GM12874 (cell line): ENCODE results near the gene CKAP5.

Experiments
- TF ChIP-seq, protein P1 (sequence below): IDR thresholded peaks from 2 replicates; pipeline ENCODE4 v1.5.1; 2011; ENCODE audit warnings: low read depth, mild to moderate bottlenecking, control low read depth, low read length, moderate library complexity; ENCODE audit not compliant: insufficient read depth

CKAP5 gene

DNA sequence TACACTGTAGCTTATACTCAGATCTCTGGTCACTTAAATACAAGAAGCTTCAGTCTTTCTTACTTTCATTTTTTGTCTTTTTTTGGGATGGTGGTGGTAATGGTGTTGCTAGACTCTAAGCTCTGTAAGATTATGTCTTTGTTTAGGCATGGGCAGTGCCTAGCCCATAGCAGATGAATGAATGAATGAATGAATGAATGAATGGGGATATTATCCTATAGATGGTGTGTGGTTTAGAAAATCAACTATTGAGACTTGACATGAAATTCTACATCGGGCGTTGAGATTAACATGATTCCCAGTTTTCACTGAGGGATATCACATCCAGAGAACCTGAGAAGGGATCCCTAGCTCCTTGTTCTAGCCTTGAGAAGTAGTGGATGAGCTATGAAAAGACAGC is 9.8 kb upstream of the CKAP5 start:
- TF ChIP-seq, protein P1, sequence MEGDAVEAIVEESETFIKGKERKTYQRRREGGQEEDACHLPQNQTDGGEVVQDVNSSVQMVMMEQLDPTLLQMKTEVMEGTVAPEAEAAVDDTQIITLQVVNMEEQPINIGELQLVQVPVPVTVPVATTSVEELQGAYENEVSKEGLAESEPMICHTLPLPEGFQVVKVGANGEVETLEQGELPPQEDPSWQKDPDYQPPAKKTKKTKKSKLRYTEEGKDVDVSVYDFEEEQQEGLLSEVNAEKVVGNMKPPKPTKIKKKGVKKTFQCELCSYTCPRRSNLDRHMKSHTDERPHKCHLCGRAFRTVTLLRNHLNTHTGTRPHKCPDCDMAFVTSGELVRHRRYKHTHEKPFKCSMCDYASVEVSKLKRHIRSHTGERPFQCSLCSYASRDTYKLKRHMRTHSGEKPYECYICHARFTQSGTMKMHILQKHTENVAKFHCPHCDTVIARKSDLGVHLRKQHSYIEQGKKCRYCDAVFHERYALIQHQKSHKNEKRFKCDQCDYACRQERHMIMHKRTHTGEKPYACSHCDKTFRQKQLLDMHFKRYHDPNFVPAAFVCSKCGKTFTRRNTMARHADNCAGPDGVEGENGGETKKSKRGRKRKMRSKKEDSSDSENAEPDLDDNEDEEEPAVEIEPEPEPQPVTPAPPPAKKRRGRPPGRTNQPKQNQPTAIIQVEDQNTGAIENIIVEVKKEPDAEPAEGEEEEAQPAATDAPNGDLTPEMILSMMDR = no peak

DNA sequence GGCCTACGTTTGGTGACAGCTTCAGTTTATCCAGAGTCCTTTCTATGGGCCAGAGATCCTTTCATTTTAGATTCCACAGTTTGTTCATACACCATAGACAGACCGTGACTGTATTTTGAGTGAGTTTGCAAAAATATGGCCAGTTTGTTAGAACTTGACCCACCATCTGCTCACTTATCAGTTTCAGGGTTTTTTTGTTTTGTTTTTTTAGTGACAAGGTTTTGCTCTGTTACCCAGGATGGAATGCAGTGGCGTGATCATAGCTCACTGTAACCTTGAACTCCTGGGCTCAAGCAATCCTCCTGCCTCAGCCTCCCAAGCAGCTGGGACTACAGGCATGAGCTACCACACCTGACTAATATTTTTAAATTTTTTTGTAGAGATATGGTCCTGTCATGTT is 9.1 kb upstream of the CKAP5 start:
- TF ChIP-seq, protein P1 = no peak

DNA sequence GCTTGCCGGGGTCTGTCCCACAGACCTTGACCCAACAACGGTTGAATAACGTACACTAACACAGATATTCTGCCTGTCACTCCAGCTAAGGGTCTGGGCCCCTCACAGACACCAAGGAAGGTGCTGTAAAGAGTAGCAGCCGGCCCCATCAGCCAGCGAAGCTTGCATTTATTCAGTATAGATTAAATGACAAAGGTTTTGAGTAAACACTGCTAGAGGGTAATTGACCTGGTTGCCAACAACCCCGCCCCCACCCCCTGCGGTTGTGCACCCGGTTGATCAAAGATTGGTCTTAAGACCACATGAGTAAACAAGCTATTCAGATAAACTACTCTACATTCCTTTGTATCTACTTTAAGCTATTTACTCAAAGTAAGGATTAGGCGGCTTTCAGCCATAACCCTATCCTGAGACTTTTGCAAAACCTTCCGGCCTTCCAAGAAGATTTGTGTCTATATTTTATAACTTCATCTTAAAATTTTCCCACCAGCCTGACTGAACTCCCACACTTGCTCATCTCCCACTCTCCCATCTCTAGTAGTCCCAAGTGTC is 4.8 kb upstream of the CKAP5 start:
- TF ChIP-seq, protein P1 = no peak

DNA sequence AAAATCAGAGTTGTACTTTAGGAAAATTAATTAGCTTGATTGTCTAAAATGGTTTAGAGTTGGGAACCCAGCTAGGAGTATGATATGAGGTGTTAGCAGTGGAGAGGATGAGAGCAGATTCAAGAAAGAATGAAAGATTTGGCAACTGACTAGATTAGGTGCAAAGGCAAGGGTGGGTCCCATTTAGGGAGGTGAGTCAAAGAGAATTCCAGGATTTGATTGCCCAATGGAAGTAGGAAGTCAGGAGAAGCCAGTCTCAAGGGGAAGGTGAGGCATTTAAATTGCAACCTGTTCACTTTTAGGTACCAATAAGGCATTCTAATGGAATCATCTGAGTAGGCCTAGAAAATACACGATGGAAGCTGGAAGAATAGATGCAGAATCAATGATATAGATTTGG is 3.6 kb upstream of the CKAP5 start:
- TF ChIP-seq, protein P1 = no peak

DNA sequence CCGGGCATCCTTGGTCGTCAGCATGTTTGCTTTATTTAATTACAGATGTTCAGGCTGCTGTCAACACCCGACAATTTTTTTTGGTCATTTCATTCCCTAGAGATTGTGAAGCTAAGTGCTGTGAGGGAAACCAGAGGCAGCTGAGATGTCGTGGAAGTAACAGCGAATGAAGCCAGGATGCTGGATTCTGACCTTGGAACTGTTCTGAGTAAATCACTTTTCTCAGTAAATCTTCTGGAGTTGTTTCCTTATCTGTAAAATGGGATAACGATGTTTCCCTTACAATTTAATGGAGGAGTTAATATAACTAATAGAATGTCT is 390 bp upstream of the CKAP5 start:
- TF ChIP-seq, protein P1 = no peak

DNA sequence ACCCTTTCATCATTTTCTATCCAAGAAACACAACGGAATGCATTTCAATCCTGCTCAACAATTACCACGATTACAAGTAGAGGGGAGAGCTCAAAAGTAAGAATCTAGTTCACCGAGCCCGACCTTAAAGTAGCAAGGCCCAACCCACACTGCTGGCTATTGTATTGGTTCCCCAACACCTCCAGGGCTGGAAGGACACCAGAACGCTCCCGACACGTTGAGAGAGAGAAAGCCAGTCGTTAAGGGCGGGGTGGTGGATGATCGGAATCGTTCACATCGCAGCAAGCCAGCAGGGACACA is 690 bp downstream of the CKAP5 start:
- TF ChIP-seq, protein P1 = no peak

DNA sequence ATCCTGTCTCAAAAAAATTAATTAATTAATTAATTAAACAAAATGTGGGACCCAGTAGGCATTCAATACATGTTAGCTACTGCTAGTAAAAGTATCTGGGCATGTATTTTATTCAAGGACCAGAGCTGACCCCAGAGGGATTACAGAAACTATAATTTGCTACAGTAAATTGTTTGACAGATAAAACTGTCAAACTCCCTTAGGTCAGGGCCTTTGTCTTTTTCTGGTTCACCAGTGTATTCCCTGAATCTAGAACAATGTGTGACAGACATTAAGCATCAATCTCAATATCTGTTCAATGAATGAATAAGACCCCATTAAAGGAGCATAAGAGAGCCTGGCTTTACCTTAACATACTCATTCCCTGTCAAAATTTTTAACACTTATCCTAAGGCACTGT is 6.0 kb downstream of the CKAP5 start:
- TF ChIP-seq, protein P1 = no peak

DNA sequence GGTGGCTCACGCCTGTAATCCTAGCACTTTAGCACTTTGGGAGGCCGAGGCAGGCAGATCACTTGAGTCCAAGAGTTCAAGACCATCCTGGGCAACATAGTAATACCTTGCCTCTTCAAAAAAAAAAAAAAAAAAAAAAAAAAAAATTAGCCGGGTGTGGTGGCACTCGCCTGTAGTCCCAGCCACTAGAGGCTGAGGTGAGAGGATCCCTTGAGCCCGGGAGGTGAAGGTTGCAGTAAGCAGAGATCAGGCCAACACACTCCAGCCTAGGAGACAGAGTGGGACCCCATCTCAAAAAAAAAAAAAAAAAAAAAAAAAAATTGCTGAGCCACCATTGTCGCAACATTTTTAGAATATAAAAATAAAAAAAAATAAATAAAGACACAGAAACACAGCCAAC is 7.6 kb downstream of the CKAP5 start:
- TF ChIP-seq, protein P1 = no peak
